IMR-90 (cell line): ENCODE results near the gene DNAH17. TPM values are rescaled to one million over a fixed set of nuclear protein-coding genes. Genes with fewer than 3 reads are reported as not detected.

Source experiments
- ATAC-seq: fragments of 200-7000 bp; cut with Tn5 transposase; 2 replicates; pipeline ENCODE4 v1.9.1; 2020; ENCODE audit warnings: low read depth, mild to moderate bottlenecking, moderate library complexity
- BruUV-seq: library from RNA; stranded (reverse); fragments of 400-500 nt; replicated peaks from 2 replicates; lab custom pipeline; 2021; lab: Mats Ljungman, UMichigan
- CTCF ChIA-PET: fragments of 300-600 bp; formaldehyde crosslinking; extraction: SDS; loops from one replicate; lab custom pipeline; 2021; ENCODE audit warnings: antibody characterized with exemption; lab: Yijun Ruan, JAX
- POLR2A ChIA-PET: fragments of 300-600 bp; sonication (Branson Sonifier 250); formaldehyde crosslinking; loops from one replicate; lab custom pipeline; 2022; ENCODE audit warnings: antibody characterized with exemption; ENCODE audit not compliant: unreplicated experiment; lab: Charles Lee
- DNase-seq: peaks from one replicate; pipeline ENCODE4 v3.0.0; 2013
- H2AFZ ChIP-seq: replicated peaks from 2 replicates; pipeline ENCODE3; 2013; ENCODE audit warnings: low read length, mild to moderate bottlenecking; ENCODE audit not compliant: poor library complexity
- H2AK5ac ChIP-seq: 2 replicates; pipeline ENCODE4 v1.6.1; 2013; ENCODE audit warnings: low read depth, low read length, inconsistent platforms
- H2AK9ac ChIP-seq: replicated peaks from 2 replicates; pipeline ENCODE3; 2013; ENCODE audit warnings: mild to moderate bottlenecking, low read depth, low read length, moderate library complexity; ENCODE audit not compliant: poor library complexity
- H2BK120ac ChIP-seq: 2 replicates; pipeline ENCODE4 v1.6.1; 2013; ENCODE audit warnings: low read depth, low read length, inconsistent platforms
- H2BK15ac ChIP-seq: 3 replicates; pipeline ENCODE4 v1.6.1; 2013; ENCODE audit warnings: low read depth, low read length, inconsistent platforms
- H2BK20ac ChIP-seq: 2 replicates; pipeline ENCODE4 v1.6.1; 2013; ENCODE audit warnings: low read depth, mild to moderate bottlenecking, inconsistent platforms, low read length, moderate library complexity
- H2BK5ac ChIP-seq: 2 replicates; pipeline ENCODE4 v1.6.1; 2013; ENCODE audit warnings: mild to moderate bottlenecking, low read depth, low read length, inconsistent platforms; ENCODE audit not compliant: poor library complexity, severe bottlenecking
- H3K14ac ChIP-seq: replicated peaks from 2 replicates; pipeline ENCODE4 v1.6.1; 2013; ENCODE audit warnings: low read depth, low read length, inconsistent platforms
- H3K18ac ChIP-seq: 2 replicates; pipeline ENCODE4 v1.6.1; 2013; ENCODE audit warnings: low read depth, low read length, control low read depth
- H3K23ac ChIP-seq: 2 replicates; pipeline ENCODE4 v1.6.1; 2013; ENCODE audit warnings: low read depth, low read length, inconsistent platforms
- H3K27ac ChIP-seq: 2 replicates; pipeline ENCODE4 v1.5.1; 2013; ENCODE audit warnings: mild to moderate bottlenecking, control low read depth, low read length; ENCODE audit not compliant: insufficient read depth
- H3K27me3 ChIP-seq: 2 replicates; pipeline ENCODE4 v1.6.1; 2013; ENCODE audit warnings: low read length; ENCODE audit not compliant: control insufficient read depth, insufficient read depth
- H3K36me3 ChIP-seq: 2 replicates; pipeline ENCODE4 v1.6.1; 2013; ENCODE audit warnings: low read length, mixed read lengths; ENCODE audit not compliant: control insufficient read depth, insufficient read depth
- H3K4ac ChIP-seq: 2 replicates; pipeline ENCODE4 v1.6.1; 2013; ENCODE audit warnings: low read depth, low read length, inconsistent platforms
- H3K4me1 ChIP-seq: 2 replicates; pipeline ENCODE4 v1.6.1; 2013; ENCODE audit warnings: low read length, mixed read lengths; ENCODE audit not compliant: control insufficient read depth, insufficient read depth
- H3K4me2 ChIP-seq: 2 replicates; pipeline ENCODE4 v1.6.1; 2013; ENCODE audit warnings: low read depth, mild to moderate bottlenecking, control low read depth, low read length, moderate library complexity
- H3K4me3 ChIP-seq: 2 replicates; pipeline ENCODE4 v1.5.1; 2013; ENCODE audit warnings: low read depth, mild to moderate bottlenecking, control low read depth, low read length, moderate library complexity; ENCODE audit not compliant: insufficient read depth
- H3K56ac ChIP-seq: 2 replicates; pipeline ENCODE4 v1.6.1; 2013; ENCODE audit warnings: low read length, inconsistent platforms; ENCODE audit not compliant: insufficient read depth; ENCODE audit errors: extremely low read depth
- H3K79me1 ChIP-seq, 2 experiments: 2 replicates each; pipeline ENCODE4 v1.6.1; 2013; ENCODE audit warnings: low read length in 2 of 2, inconsistent platforms in 1 of 2, low read depth in 1 of 2
- H3K9ac ChIP-seq: 2 replicates; pipeline ENCODE4 v1.6.1; 2013; ENCODE audit warnings: low read depth, low read length, control low read depth
- H3K9me1 ChIP-seq: 2 replicates; pipeline ENCODE4 v1.6.1; 2013; ENCODE audit warnings: low read length, inconsistent platforms; ENCODE audit not compliant: insufficient read depth
- H3K9me3 ChIP-seq: 2 replicates; pipeline ENCODE4 v1.6.1; 2013; ENCODE audit warnings: low read length; ENCODE audit not compliant: control insufficient read depth, insufficient read depth
- H4K20me1 ChIP-seq: 2 replicates; pipeline ENCODE4 v1.6.1; 2013; ENCODE audit warnings: low read length, inconsistent platforms; ENCODE audit not compliant: insufficient read depth
- H4K5ac ChIP-seq: 2 replicates; pipeline ENCODE4 v1.6.1; 2013; ENCODE audit warnings: mild to moderate bottlenecking, low read depth, low read length, control low read depth
- H4K8ac ChIP-seq, 2 experiments: 2 replicates each; pipeline ENCODE4 v1.6.1; 2013; ENCODE audit warnings: low read depth in 2 of 2, low read length in 2 of 2, control low read depth in 1 of 2, inconsistent platforms in 1 of 2
- H4K91ac ChIP-seq: 2 replicates; pipeline ENCODE4 v1.6.1; 2013; ENCODE audit warnings: low read depth, low read length, inconsistent platforms; ENCODE audit not compliant: insufficient read depth
- CEBPB ChIP-seq: IDR thresholded peaks from 2 replicates; pipeline ENCODE4 v1.6.1; 2012; ENCODE audit warnings: low read depth, low read length, improper control_type of control experiment
- MXI1 ChIP-seq: IDR thresholded peaks from 2 replicates; pipeline ENCODE4 v1.6.1; 2012; ENCODE audit warnings: low read depth, mild to moderate bottlenecking, low read length, moderate library complexity, borderline replicate concordance
- RAD21 ChIP-seq: IDR thresholded peaks from 2 replicates; pipeline ENCODE4 v1.6.1; 2012; ENCODE audit warnings: low read length, improper control_type of control experiment
- RCOR1 ChIP-seq: IDR thresholded peaks from 2 replicates; pipeline ENCODE4 v1.6.1; 2012; ENCODE audit warnings: mild to moderate bottlenecking, low read length, improper control_type of control experiment; ENCODE audit not compliant: insufficient replicate concordance
- WGBS, 2 experiments: methylation state at CpG; one replicate each; pipeline versions ENCODE4 v1.1.5 to v1.1.7; 2013; ENCODE audit warnings: missing lambda C conversion rate in 2 of 2; ENCODE audit not compliant: insufficient read length in 1 of 2; ENCODE audit errors: extremely low coverage in 2 of 2; 5-methylcytosine and 5-hydroxymethylcytosine counted together
- dilution Hi-C: fragments of 300-500 bp; cut with HindIII; formaldehyde crosslinking; loops from one replicate; pipeline ENCODE4 v1.14.3; 2018; ENCODE audit warnings: low sequenced_read_pairs; ENCODE audit not compliant: unreplicated experiment
- in situ Hi-C: fragments of 300-500 bp; cut with MboI; formaldehyde crosslinking; loops from 3 replicates; pipeline ENCODE4 v1.14.3; 2019; ENCODE audit warnings: low sequenced_read_pairs, inconsistent platforms, mixed read lengths
- intact Hi-C: fragments of 100-400 bp; cut with micrococcal nuclease; formaldehyde crosslinking; loops from 2 replicates; pipeline ENCODE4 v1.10.0; 2022
- polyA plus RNA-seq, 3 experiments: library from polyadenylated mRNA; depleted of rRNA; stranded (reverse); fragments of >200 nt; gene quantifications; 2 replicates each; pipeline ENCODE4 v1.2.3, GENCODE V29; 2012; ENCODE audit warnings: low replicate concordance in 1 of 3
- total RNA-seq: library from RNA; depleted of rRNA; stranded (reverse); fragments of >200 nt; gene quantifications from 2 replicates; pipeline ENCODE4 v1.2.3, GENCODE V29; 2012

DNAH17 gene
- total and polyA plus RNA-seq, 2 of the 4 experiments (the other 2 are of a cell fraction): not detected

GRCh38 chr17:78599419-78599818, 22.2 kb upstream of the DNAH17 start:
- Histone ChIP-seq H3K27ac (no peak overlapping the region), H4K20me1 (no peaks in the 10 kb centered on the region), H2AFZ (no peak overlapping the region), H3K27me3 (peaks cover 6% of the 10 kb centered on the region; the same call in 1 of the 2 replicates), H2BK5ac (no peak overlapping the region), H4K91ac (no peak overlapping the region), H2AK5ac (no peak overlapping the region), H3K9me3 (no peaks in the 10 kb centered on the region), H3K9ac (no peak overlapping the region), H4K5ac (no peak overlapping the region), H3K9me1 (peaks cover 5% of the 10 kb centered on the region), H2BK120ac (no peak overlapping the region; the same call in 1 of the 2 replicates), H3K23ac (no peak overlapping the region), H3K4me1 (peaks cover 8% of the 10 kb centered on the region), H3K18ac (no peak overlapping the region), H2BK20ac (no peak overlapping the region), H4K8ac (no peak overlapping the region), H3K4ac (peak overlapping the region; percentile 2; the same call in 1 of the 2 replicates), H2BK15ac (no peak overlapping the region; the same call in 2 of the 3 replicates), H3K14ac (no peak overlapping the region), H3K56ac (no peak overlapping the region), H2AK9ac (no peak overlapping the region), H3K4me3 (no peak overlapping the region), H3K36me3 (no peaks in the 10 kb centered on the region), H3K4me2 (no peak overlapping the region), H3K79me1 (no peaks in the 10 kb centered on the region)
- ChIA-PET POLR2A (no interaction called here), CTCF (interaction anchor here (0.6 kb wide), 1 partner anchor 123 kb away, joined by 3 read pairs; no protein-coding TSS in a partner anchor)
- BruUV-seq: no TSS peak
- ATAC-seq (no peak), DNase-seq (peak; percentile 8)
- 100% methylated on average over 1 of the region's 5 CpGs; no CpG with 5 or more reads in 1 of the 2 experiments for WGBS, 2 experiments
- dilution Hi-C loops (no loop called here), in situ Hi-C loops (no loop called here), intact Hi-C loops (no loop called here)
- peak; percentile 58 for TF ChIP-seq CEBPB
- no peak for TF ChIP-seq MXI1
- TF ChIP-seq RCOR1: no peak
- TF ChIP-seq RAD21: no peak
